Fibroblast of lung (primary cell): Measurements from ENCODE around the gene RERG. TPM values are rescaled to one million over a fixed set of nuclear protein-coding genes. Genes with fewer than 3 reads are reported as not detected.

Source experiments
- DNase-seq, 2 donors: peaks; one replicate each; pipeline versions ENCODE4 v3.0.0 to v3.0.0-alpha.2; 2010; ENCODE audit warnings: low read depth in 2 of 2
- H2AFZ ChIP-seq: 2 replicates; pipeline ENCODE4 v1.5.1; 2012; ENCODE audit warnings: low read length, control low read depth, inconsistent platforms
- H3K27ac ChIP-seq: 2 replicates; pipeline ENCODE4 v1.5.1; 2011; ENCODE audit warnings: low read length, control low read depth; ENCODE audit not compliant: insufficient read depth
- H3K27me3 ChIP-seq: 2 replicates; pipeline ENCODE4 v1.5.1; 2011; ENCODE audit warnings: mild to moderate bottlenecking, low read length; ENCODE audit not compliant: control insufficient read depth, insufficient read depth
- H3K36me3 ChIP-seq: 2 replicates; pipeline ENCODE4 v1.5.1; 2011; ENCODE audit warnings: low read length; ENCODE audit not compliant: control insufficient read depth, insufficient read depth
- H3K4me1 ChIP-seq: 2 replicates; pipeline ENCODE4 v1.5.1; 2011; ENCODE audit warnings: low read length; ENCODE audit not compliant: control insufficient read depth, insufficient read depth; ENCODE audit errors: extremely low read depth
- H3K4me2 ChIP-seq: 2 replicates; pipeline ENCODE4 v1.5.1; 2011; ENCODE audit warnings: low read length, control low read depth; ENCODE audit not compliant: insufficient read depth; ENCODE audit errors: extremely low read depth
- H3K4me3 ChIP-seq, 4 experiments: fragments of 200-600 bp in 1 of 4; sonication (generic) in 1 of 4; replicated peaks in 1 of 4; 2 replicates each; pipeline ENCODE4 v1.5.1; 2011 to 2016; ENCODE audit warnings: low read length in 4 of 4, low read depth in 3 of 4, mild to moderate bottlenecking in 3 of 4, control low read depth in 2 of 4, inconsistent platforms in 1 of 4, mixed read lengths in 1 of 4; ENCODE audit not compliant: insufficient read depth in 1 of 4; ENCODE audit errors: control extremely low read depth in 1 of 4
- H3K79me2 ChIP-seq: 2 replicates; pipeline ENCODE4 v1.5.1; 2012; ENCODE audit warnings: mild to moderate bottlenecking, low read length, inconsistent platforms; ENCODE audit not compliant: control insufficient read depth, insufficient read depth
- H3K9ac ChIP-seq: 2 replicates; pipeline ENCODE4 v1.5.1; 2011; ENCODE audit warnings: mild to moderate bottlenecking, low read length, control low read depth; ENCODE audit not compliant: insufficient read depth
- H3K9me3 ChIP-seq: 2 replicates; pipeline ENCODE4 v1.5.1; 2012; ENCODE audit warnings: low read depth, low read length; ENCODE audit not compliant: control insufficient read depth, insufficient read depth
- H4K20me1 ChIP-seq: 2 replicates; pipeline ENCODE4 v1.5.1; 2011; ENCODE audit warnings: low read length; ENCODE audit not compliant: control insufficient read depth, insufficient read depth; ENCODE audit errors: extremely low read depth
- CTCF ChIP-seq, 2 donors: IDR thresholded peaks in 1 of 2; conservative IDR thresholded peaks in 1 of 2; 1 replicate in 1 of 2; 2 replicates in 1 of 2; pipeline ENCODE4 v1.5.1; 2011 to 2012; ENCODE audit warnings: low read length in 2 of 2, control low read depth in 1 of 2, inconsistent platforms in 1 of 2, low read depth in 1 of 2, mild to moderate bottlenecking in 1 of 2
- EZH2 ChIP-seq: IDR thresholded peaks from 2 replicates; pipeline ENCODE4 v1.5.1; 2012; ENCODE audit warnings: low read length, control low read depth, mild to moderate bottlenecking; ENCODE audit errors: missing control alignments
- polyA plus RNA-seq, 2 donors: library from polyadenylated mRNA; depleted of rRNA in 1 of 2; stranded (reverse) in 1 of 2; unstranded in 1 of 2; fragments of >200 nt; gene quantifications; 2 replicates each; pipeline ENCODE4 v1.2.1, GENCODE V29; 2011 to 2012; ENCODE audit warnings: missing spikeins in 1 of 2
- total RNA-seq: library from RNA; depleted of rRNA; stranded (reverse); fragments of >200 nt; gene quantifications from 2 replicates; pipeline ENCODE4 v1.2.1, GENCODE V29; 2014

RERG gene
- total and polyA plus RNA-seq, 2 donors (not counting 1 experiment from before 2014, with no cell fraction given), result 0.33 to 0.57 TPM

DNA sequence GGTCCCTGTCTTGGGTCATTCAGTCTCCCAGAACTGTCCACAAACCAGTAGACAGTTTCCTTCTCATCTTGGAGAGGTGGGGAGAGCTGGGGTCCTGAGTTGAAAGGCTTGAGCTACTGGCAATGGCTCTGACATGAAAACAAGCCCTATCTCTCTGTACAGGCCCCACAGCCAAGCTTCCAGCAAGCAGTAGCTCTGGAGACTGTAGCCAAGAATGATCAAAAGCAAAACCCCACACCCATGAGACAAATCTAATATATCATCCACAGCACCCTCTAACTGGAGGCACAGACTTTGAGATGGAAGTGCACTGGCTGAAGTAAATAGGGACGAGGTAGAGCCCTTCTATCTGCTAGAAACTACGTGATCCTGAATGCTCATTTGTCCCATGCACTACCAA, 40.9 kb downstream of the RERG start:
- H3K9ac ChIP-seq, result no peak overlapping the region
- H3K4me3 ChIP-seq, result no peak overlapping the region
- no peak for DNase-seq
- no peaks in the 10 kb centered on the region for H3K9me3 ChIP-seq
- no peaks in the 10 kb centered on the region for H3K27me3 ChIP-seq
- TF ChIP-seq CTCF (conservative IDR thresholded peaks at IDR 0.05 in 1 of 2, IDR thresholded peaks at IDR 0.05 in 1 of 2; ENCODE audit: low read depth in 1 of 2, low read length in 2 of 2), result no peak
- TF ChIP-seq EZH2, result no peak
- H2AFZ ChIP-seq, result no peak overlapping the region
- H3K79me2 ChIP-seq, result no peaks in the 10 kb centered on the region
- H4K20me1 ChIP-seq, result no peaks in the 10 kb centered on the region
- H3K4me2 ChIP-seq, result no peak overlapping the region
- H3K36me3 ChIP-seq, result no peaks in the 10 kb centered on the region
- H3K4me1 ChIP-seq, result no peaks in the 10 kb centered on the region
- no peak overlapping the region for H3K27ac ChIP-seq

- H3K4me3 ChIP-seq, result no peak overlapping the region
Measured at GRCh38 chr12:15179672-15180071, 41.5 kb downstream of the RERG start.

GRCh38 chr12:15173142-15173541, 48.1 kb downstream of the RERG start:
- no peaks in the 10 kb centered on the region for H3K36me3 ChIP-seq
- H3K4me2 ChIP-seq, result no peak overlapping the region
- H3K27ac ChIP-seq, result no peak overlapping the region
- TF ChIP-seq EZH2, result no peak
- no peak for TF ChIP-seq CTCF (conservative IDR thresholded peaks at IDR 0.05 in 1 of 2, IDR thresholded peaks at IDR 0.05 in 1 of 2; ENCODE audit: low read depth in 1 of 2, low read length in 2 of 2)
- no peak overlapping the region for H3K9ac ChIP-seq
- H3K4me3 ChIP-seq, result no peak overlapping the region
- no peaks in the 10 kb centered on the region for H3K4me1 ChIP-seq
- DNase-seq, result no peak
- no peaks in the 10 kb centered on the region for H4K20me1 ChIP-seq
- H2AFZ ChIP-seq, result no peak overlapping the region
- no peaks in the 10 kb centered on the region for H3K27me3 ChIP-seq
- no peaks in the 10 kb centered on the region for H3K9me3 ChIP-seq
- no peaks in the 10 kb centered on the region for H3K79me2 ChIP-seq

More at GRCh38 chr12:15179672-15180071, 41.5 kb downstream of the RERG start:
- TF ChIP-seq CTCF (conservative IDR thresholded peaks at IDR 0.05 in 1 of 2, IDR thresholded peaks at IDR 0.05 in 1 of 2; ENCODE audit: low read depth in 1 of 2, low read length in 2 of 2) (no peak), EZH2 (no peak)
- H3K9ac ChIP-seq, result no peak overlapping the region
- no peak overlapping the region for H2AFZ ChIP-seq
- no peak overlapping the region for H3K4me2 ChIP-seq
- H3K27ac ChIP-seq, result no peak overlapping the region
- no peaks in the 10 kb centered on the region for H4K20me1 ChIP-seq
- DNase-seq, result peak in 1 of 2 donors; percentile 8
- H3K4me1 ChIP-seq, result no peaks in the 10 kb centered on the region
- H3K36me3 ChIP-seq, result no peaks in the 10 kb centered on the region
- H3K9me3 ChIP-seq, result no peaks in the 10 kb centered on the region
- H3K79me2 ChIP-seq, result no peaks in the 10 kb centered on the region
- H3K27me3 ChIP-seq, result no peaks in the 10 kb centered on the region
